K562 (cell line): ENCODE data around the gene PSD2. TPM values are rescaled to one million over a fixed set of nuclear protein-coding genes. Genes with fewer than 3 reads are reported as not detected.

Experiments
- CBX2 ChIP-seq: fragments of 200-600 bp; sonication (generic); IDR thresholded peaks from one replicate; pipeline ENCODE4 v1.6.1; 2012; ENCODE audit warnings: mild to moderate bottlenecking, low read length, inconsistent platforms; ENCODE audit not compliant: insufficient read depth, poor library complexity, severe bottlenecking
- CEBPG ChIP-seq, 3 experiments: fragments of 200-800 bp in 1 of 3; sonication (Bioruptor generic) in 1 of 3; sonication (generic) in 1 of 3; formaldehyde crosslinking in 1 of 3; IDR thresholded peaks in 2 of 3; conservative IDR thresholded peaks in 1 of 3; 2 replicates each; pipeline versions ENCODE4 v1.6.1 to v1.8.0; 2016 to 2022; ENCODE audit warnings: missing compliant biosample characterization in 2 of 3, missing genetic modification characterization in 2 of 3, mild to moderate bottlenecking in 1 of 3, missing genetic modification reagents in 1 of 3
- GTF2E2 ChIP-seq: fragments of 200-800 bp; sonication (Bioruptor generic); IDR thresholded peaks from 2 replicates; pipeline ENCODE4 v1.6.1; 2016; ENCODE audit warnings: missing genetic modification characterization, missing compliant biosample characterization
- HNRNPLL ChIP-seq: fragments of 200-400 bp; formaldehyde crosslinking; IDR thresholded peaks from 2 replicates; pipeline ENCODE4 v1.6.1; 2017; ENCODE audit warnings: low read length, low read depth, mild to moderate bottlenecking; ENCODE audit not compliant: poor library complexity, severe bottlenecking
- HOXB6 ChIP-seq: fragments of 250-450 bp; sonication (Bioruptor Pico); IDR thresholded peaks from 2 replicates; pipeline ENCODE4 v1.5.1; 2022; ENCODE audit warnings: mild to moderate bottlenecking, borderline replicate concordance
- KDM1A ChIP-seq, 2 experiments: fragments of 450-650 bp; IDR thresholded peaks; 2 replicates each; pipeline ENCODE4 v1.6.1; 2016; ENCODE audit warnings: mild to moderate bottlenecking in 2 of 2
- KLF1 ChIP-seq: fragments of 450-650 bp; IDR thresholded peaks from 2 replicates; pipeline ENCODE4 v1.6.1; 2016; ENCODE audit warnings: missing genetic modification characterization, missing compliant biosample characterization
- KLF16 ChIP-seq: IDR thresholded peaks from 2 replicates; pipeline ENCODE4 v1.6.1; 2016; ENCODE audit warnings: antibody characterized with exemption
- PHB2 ChIP-seq: fragments of 450-650 bp; IDR thresholded peaks from 2 replicates; pipeline ENCODE4 v1.6.1; 2017; ENCODE audit warnings: low read depth
- PHF20 ChIP-seq: fragments of 450-650 bp; IDR thresholded peaks from 2 replicates; pipeline ENCODE4 v1.6.1; 2018; ENCODE audit not compliant: partially characterized antibody
- POLR2G ChIP-seq: fragments of 200-400 bp; formaldehyde crosslinking; IDR thresholded peaks from 2 replicates; pipeline ENCODE4 v1.6.1; 2017; ENCODE audit warnings: low read depth, mild to moderate bottlenecking, antibody characterized with exemption, low read length, moderate library complexity
- YBX1 ChIP-seq: fragments of 450-650 bp; IDR thresholded peaks from 2 replicates; pipeline ENCODE4 v1.7.1; 2016; ENCODE audit warnings: mild to moderate bottlenecking
- ZNF124 ChIP-seq: sonication (generic); formaldehyde crosslinking; IDR thresholded peaks from 2 replicates; pipeline ENCODE4 v1.8.1; 2022; ENCODE audit warnings: missing genetic modification reagents
- ZNF3 ChIP-seq: fragments of 250-450 bp; sonication (Bioruptor Pico); IDR thresholded peaks from 2 replicates; pipeline ENCODE4 v1.5.0; 2021; ENCODE audit warnings: mild to moderate bottlenecking, moderate library complexity
- ZNF77 ChIP-seq: fragments of 250-450 bp; sonication (Bioruptor Pico); IDR thresholded peaks from 2 replicates; pipeline ENCODE4 v1.5.0; 2020
- polyA plus RNA-seq, 8 experiments: library from polyadenylated mRNA; depleted of rRNA in 4 of 8; stranded (reverse) in 5 of 8; unstranded in 3 of 8; fragments of >200 nt; fragmentation: Nextera tagmentation in 2 of 8; fragmentation: Illumina TruSeq in 1 of 8; extraction: Ambion mirVana in 2 of 8; extraction: Trizol in 1 of 8; gene quantifications; 2 replicates each; pipeline versions ENCODE4 v1.2.1 to v1.2.3, GENCODE V29; 2011 to 2014; ENCODE audit warnings: inconsistent platforms in 1 of 8, missing spikeins in 1 of 8
- total RNA-seq, 7 experiments: library from RNA; depleted of rRNA in 6 of 7; stranded (reverse); fragments of >200 nt in 6 of 7; fragmentation: Illumina TruSeq in 2 of 7; extraction: Trizol in 2 of 7; gene quantifications; 2 replicates each; pipeline versions ENCODE4 v1.2.1 to v1.2.3, GENCODE V29; 2011 to 2021; ENCODE audit warnings: low replicate concordance in 1 of 7
- TF ChIP-seq, protein P1 (sequence below): fragments of 250-450 bp; sonication (Bioruptor Pico); IDR thresholded peaks from 2 replicates; pipeline ENCODE4 v1.4.0; 2020; ENCODE audit warnings: mild to moderate bottlenecking, moderate library complexity
- TF ChIP-seq, protein P2 (sequence below): fragments of 450-650 bp; IDR thresholded peaks from 2 replicates; pipeline ENCODE4 v1.6.1; 2016
- TF ChIP-seq, protein P3 (sequence below): sonication (generic); formaldehyde crosslinking; IDR thresholded peaks from 2 replicates; pipeline ENCODE4 v1.8.1; 2023; ENCODE audit warnings: missing genetic modification reagents, mild to moderate bottlenecking, borderline replicate concordance
- TF ChIP-seq, protein P4 (sequence below): fragments of 450-650 bp; formaldehyde crosslinking; IDR thresholded peaks from 2 replicates; pipeline ENCODE4 v1.4.0; 2020; ENCODE audit warnings: mild to moderate bottlenecking, moderate library complexity

The PSD2 gene
- total and polyA plus RNA-seq, 9 of the 15 experiments (the other 6 are each of a cell fraction or from before 2014, with no cell fraction given) = 0.01 to 0.09 (median 0.04) TPM; not detected in 4

DNA sequence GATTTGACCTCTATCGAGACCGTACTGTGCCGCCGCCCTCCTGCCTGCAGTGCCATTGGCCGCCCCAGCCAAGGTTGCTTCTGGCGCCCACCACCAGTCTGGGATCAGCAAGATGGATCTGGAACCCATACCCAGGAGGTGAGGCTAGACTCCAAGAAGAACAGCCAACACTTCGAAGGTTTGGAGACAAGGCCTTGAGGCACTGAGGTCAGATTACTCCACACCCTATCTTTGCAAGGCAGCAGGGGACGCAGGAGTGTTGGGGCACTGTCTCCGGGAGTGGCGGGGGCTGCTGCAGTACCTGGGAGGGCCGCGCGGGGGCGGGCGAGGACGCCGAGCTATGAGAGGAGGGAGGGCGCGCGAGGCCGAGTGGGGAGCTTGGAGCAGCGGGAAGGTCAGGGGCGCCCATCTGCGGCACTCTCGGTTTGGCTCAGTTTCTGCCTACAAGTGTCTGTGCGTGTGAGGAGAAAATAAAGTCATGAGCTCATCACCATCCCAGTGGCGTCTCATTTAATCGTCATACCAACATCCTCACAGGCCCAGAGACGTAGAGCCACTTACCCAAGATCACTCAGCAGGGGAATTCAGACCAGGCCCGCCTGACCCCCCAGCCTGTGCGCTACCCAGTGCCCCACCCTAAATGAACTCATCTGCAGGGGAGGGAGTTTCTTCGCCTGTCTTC, 20.5 kb upstream of the PSD2 start (continued):
- TF ChIP-seq ZNF3 (CRISPR knock-in tag) (no peak), KLF16 (peak; percentile 49; the same call in 1 of the 2 replicates), POLR2G (no peak), KLF1 (tag) (no peak), HNRNPLL (no peak), HOXB6 (CRISPR knock-in tag) (no peak), KDM1A (IDR thresholded peaks at IDR 0.05) (peak; percentile 24 to 35; a peak in 1 of 4 replicates), ZNF77 (no peak), CEBPG (CRISPR knock-in tag; IDR thresholded peaks at IDR 0.05) (no peak), CEBPG (tag; conservative IDR thresholded peaks at IDR 0.05 in 1 of 2, IDR thresholded peaks at IDR 0.05 in 1 of 2) (no peak), PHF20 (no peak), CBX2 (no peak), GTF2E2 (no peak), ZNF124 (CRISPR knock-in tag) (no peak), PHB2 (no peak), YBX1 (no peak)
- TF ChIP-seq, protein P1, sequence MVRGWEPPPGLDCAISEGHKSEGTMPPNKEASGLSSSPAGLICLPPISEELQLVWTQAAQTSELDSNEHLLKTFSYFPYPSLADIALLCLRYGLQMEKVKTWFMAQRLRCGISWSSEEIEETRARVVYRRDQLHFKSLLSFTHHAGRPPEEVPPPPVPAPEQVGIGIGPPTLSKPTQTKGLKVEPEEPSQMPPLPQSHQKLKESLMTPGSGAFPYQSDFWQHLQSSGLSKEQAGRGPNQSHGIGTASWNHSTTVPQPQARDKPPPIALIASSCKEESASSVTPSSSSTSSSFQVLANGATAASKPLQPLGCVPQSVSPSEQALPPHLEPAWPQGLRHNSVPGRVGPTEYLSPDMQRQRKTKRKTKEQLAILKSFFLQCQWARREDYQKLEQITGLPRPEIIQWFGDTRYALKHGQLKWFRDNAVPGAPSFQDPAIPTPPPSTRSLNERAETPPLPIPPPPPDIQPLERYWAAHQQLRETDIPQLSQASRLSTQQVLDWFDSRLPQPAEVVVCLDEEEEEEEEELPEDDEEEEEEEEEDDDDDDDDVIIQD (CRISPR knock-in tag) = no peak
- TF ChIP-seq, protein P2, sequence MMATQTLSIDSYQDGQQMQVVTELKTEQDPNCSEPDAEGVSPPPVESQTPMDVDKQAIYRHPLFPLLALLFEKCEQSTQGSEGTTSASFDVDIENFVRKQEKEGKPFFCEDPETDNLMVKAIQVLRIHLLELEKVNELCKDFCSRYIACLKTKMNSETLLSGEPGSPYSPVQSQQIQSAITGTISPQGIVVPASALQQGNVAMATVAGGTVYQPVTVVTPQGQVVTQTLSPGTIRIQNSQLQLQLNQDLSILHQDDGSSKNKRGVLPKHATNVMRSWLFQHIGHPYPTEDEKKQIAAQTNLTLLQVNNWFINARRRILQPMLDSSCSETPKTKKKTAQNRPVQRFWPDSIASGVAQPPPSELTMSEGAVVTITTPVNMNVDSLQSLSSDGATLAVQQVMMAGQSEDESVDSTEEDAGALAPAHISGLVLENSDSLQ = no peak
- TF ChIP-seq, protein P3, sequence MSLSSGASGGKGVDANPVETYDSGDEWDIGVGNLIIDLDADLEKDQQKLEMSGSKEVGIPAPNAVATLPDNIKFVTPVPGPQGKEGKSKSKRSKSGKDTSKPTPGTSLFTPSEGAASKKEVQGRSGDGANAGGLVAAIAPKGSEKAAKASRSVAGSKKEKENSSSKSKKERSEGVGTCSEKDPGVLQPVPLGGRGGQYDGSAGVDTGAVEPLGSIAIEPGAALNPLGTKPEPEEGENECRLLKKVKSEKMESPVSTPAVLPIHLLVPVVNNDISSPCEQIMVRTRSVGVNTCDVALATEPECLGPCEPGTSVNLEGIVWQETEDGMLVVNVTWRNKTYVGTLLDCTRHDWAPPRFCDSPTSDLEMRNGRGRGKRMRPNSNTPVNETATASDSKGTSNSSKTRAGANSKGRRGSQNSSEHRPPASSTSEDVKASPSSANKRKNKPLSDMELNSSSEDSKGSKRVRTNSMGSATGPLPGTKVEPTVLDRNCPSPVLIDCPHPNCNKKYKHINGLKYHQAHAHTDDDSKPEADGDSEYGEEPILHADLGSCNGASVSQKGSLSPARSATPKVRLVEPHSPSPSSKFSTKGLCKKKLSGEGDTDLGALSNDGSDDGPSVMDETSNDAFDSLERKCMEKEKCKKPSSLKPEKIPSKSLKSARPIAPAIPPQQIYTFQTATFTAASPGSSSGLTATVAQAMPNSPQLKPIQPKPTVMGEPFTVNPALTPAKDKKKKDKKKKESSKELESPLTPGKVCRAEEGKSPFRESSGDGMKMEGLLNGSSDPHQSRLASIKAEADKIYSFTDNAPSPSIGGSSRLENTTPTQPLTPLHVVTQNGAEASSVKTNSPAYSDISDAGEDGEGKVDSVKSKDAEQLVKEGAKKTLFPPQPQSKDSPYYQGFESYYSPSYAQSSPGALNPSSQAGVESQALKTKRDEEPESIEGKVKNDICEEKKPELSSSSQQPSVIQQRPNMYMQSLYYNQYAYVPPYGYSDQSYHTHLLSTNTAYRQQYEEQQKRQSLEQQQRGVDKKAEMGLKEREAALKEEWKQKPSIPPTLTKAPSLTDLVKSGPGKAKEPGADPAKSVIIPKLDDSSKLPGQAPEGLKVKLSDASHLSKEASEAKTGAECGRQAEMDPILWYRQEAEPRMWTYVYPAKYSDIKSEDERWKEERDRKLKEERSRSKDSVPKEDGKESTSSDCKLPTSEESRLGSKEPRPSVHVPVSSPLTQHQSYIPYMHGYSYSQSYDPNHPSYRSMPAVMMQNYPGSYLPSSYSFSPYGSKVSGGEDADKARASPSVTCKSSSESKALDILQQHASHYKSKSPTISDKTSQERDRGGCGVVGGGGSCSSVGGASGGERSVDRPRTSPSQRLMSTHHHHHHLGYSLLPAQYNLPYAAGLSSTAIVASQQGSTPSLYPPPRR (CRISPR knock-in tag) = no peak
- TF ChIP-seq, protein P4, sequence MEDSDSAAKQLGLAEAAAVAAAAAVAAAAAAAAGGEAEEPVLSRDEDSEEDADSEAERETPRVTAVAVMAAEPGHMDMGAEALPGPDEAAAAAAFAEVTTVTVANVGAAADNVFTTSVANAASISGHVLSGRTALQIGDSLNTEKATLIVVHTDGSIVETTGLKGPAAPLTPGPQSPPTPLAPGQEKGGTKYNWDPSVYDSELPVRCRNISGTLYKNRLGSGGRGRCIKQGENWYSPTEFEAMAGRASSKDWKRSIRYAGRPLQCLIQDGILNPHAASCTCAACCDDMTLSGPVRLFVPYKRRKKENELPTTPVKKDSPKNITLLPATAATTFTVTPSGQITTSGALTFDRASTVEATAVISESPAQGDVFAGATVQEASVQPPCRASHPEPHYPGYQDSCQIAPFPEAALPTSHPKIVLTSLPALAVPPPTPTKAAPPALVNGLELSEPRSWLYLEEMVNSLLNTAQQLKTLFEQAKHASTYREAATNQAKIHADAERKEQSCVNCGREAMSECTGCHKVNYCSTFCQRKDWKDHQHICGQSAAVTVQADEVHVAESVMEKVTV = peak; percentile 33; the same call in 1 of the 2 replicates
